Endothelial cell (in vitro differentiated cells): ENCODE measurements around the gene CDK14. TPM values are rescaled to one million over a fixed set of nuclear protein-coding genes. Genes with fewer than 3 reads are reported as not detected.

Source experiments
- DNase-seq: peaks from one replicate; pipeline ENCODE4 v3.0.0; 2021; ENCODE audit warnings: low spot score
- H3K27ac Mint-ChIP-seq: one replicate; pipeline ENCODE4 v1.8.0; 2021; ENCODE audit warnings: mixed read lengths, inconsistent platforms; ENCODE audit not compliant: unreplicated experiment
- H3K27me3 Mint-ChIP-seq: one replicate; pipeline ENCODE4 v1.8.0; 2021; ENCODE audit warnings: mild to moderate bottlenecking, moderate library complexity, mixed read lengths, inconsistent platforms; ENCODE audit not compliant: unreplicated experiment
- H3K36me3 Mint-ChIP-seq: one replicate; pipeline ENCODE4 v1.8.0; 2021; ENCODE audit warnings: mild to moderate bottlenecking, low read depth, mixed read lengths, inconsistent platforms; ENCODE audit not compliant: unreplicated experiment
- H3K4me1 Mint-ChIP-seq: one replicate; pipeline ENCODE4 v1.8.0; 2021; ENCODE audit warnings: mild to moderate bottlenecking, mixed read lengths, inconsistent platforms; ENCODE audit not compliant: unreplicated experiment
- H3K4me3 Mint-ChIP-seq: one replicate; pipeline ENCODE4 v1.8.0; 2021; ENCODE audit warnings: mild to moderate bottlenecking, mixed read lengths, inconsistent platforms; ENCODE audit not compliant: unreplicated experiment
- H3K9me3 Mint-ChIP-seq: one replicate; pipeline ENCODE4 v1.8.0; 2021; ENCODE audit warnings: mixed read lengths, inconsistent platforms; ENCODE audit not compliant: unreplicated experiment
- total RNA-seq: library from RNA; stranded (reverse); fragmentation: NEBNext Ultra II Directional; extraction: Animal tissue kit (Norgen Biotek cat#: 25700); gene quantifications from one replicate; pipeline ENCODE4 v1.2.1, GENCODE V29; 2021; ENCODE audit not compliant: unreplicated experiment
- TF ChIP-seq, protein P1 (sequence below): fragments of 200-600 bp; sonication (generic); IDR thresholded peaks from one replicate; pipeline ENCODE4 v1.5.0; 2021; ENCODE audit warnings: antibody characterized with exemption; ENCODE audit not compliant: unreplicated experiment

CDK14 gene
- total RNA-seq, 1 donor from 2014 or later, result 30.2 TPM

DNA sequence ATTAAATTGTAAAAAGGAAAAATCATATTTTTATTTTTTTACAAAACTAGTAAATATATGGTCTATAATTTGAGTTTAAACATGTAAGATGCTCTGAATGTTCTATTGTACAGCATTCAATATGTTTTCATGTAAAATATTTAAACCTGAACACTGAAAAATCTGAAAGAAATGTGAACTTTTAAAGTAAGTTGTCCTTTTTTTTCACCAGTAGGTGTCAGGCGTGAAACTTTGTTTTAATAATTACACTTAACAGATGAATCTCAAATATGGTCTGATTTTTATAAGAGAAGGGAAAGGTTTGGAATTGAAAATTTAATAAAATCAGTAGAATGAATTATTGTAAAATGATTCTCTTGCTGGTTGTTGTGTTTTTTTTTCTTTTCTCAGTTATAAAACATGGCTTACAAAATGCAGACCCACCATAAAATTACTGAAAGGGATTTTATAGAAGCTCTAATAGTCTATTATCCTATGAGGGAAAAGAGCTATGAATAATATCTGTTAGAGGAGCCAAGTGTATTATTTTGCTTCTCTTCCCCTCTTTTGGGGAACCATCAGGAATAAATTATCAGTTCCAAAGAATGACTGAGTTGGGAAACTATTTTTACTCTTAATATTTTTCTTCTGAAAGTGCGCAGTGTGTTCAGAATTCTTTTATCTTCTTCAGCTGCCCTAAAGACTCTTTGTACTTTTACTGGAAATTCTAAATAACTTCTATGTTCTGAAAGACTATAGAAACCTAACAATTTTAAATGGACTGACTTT is 450.4 kb downstream of the CDK14 start:
- no peak for DNase-seq
- TF ChIP-seq, protein P1, sequence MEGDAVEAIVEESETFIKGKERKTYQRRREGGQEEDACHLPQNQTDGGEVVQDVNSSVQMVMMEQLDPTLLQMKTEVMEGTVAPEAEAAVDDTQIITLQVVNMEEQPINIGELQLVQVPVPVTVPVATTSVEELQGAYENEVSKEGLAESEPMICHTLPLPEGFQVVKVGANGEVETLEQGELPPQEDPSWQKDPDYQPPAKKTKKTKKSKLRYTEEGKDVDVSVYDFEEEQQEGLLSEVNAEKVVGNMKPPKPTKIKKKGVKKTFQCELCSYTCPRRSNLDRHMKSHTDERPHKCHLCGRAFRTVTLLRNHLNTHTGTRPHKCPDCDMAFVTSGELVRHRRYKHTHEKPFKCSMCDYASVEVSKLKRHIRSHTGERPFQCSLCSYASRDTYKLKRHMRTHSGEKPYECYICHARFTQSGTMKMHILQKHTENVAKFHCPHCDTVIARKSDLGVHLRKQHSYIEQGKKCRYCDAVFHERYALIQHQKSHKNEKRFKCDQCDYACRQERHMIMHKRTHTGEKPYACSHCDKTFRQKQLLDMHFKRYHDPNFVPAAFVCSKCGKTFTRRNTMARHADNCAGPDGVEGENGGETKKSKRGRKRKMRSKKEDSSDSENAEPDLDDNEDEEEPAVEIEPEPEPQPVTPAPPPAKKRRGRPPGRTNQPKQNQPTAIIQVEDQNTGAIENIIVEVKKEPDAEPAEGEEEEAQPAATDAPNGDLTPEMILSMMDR, result peak; percentile 59
- no peaks in the 10 kb centered on the region for H3K9me3 Mint-ChIP-seq
- no peak overlapping the region for H3K4me3 Mint-ChIP-seq
- H3K36me3 Mint-ChIP-seq, result no peaks in the 10 kb centered on the region
- H3K4me1 Mint-ChIP-seq, result peaks cover 26% of the 10 kb centered on the region
- H3K27me3 Mint-ChIP-seq, result peaks cover 2% of the 10 kb centered on the region
- no peak overlapping the region for H3K27ac Mint-ChIP-seq

DNA sequence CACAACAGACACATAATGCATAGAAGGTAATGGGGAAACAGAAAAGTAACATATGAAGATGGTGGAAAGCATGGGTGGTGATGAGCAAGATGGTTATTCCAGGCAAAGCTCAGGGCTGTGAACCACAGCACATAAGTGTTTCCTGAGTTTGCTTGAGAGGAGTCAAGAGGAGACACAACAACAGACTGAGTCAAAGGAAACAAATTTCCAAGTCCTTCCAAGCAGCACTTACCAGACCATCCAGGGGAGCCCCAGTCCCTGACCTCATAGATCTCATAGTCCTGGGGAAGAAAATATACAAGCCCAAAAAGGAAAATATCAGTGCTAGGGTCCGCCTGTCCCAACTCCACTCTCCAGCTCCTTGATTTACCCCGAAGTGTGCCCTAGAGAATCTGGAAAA is 451.5 kb downstream of the CDK14 start:
- no peak overlapping the region for H3K27ac Mint-ChIP-seq
- H3K4me1 Mint-ChIP-seq, result peaks cover 25% of the 10 kb centered on the region
- no peaks in the 10 kb centered on the region for H3K9me3 Mint-ChIP-seq
- DNase-seq, result no peak
- no peaks in the 10 kb centered on the region for H3K27me3 Mint-ChIP-seq
- H3K4me3 Mint-ChIP-seq, result no peak overlapping the region
- H3K36me3 Mint-ChIP-seq, result no peaks in the 10 kb centered on the region
- TF ChIP-seq, protein P1, result no peak

DNA sequence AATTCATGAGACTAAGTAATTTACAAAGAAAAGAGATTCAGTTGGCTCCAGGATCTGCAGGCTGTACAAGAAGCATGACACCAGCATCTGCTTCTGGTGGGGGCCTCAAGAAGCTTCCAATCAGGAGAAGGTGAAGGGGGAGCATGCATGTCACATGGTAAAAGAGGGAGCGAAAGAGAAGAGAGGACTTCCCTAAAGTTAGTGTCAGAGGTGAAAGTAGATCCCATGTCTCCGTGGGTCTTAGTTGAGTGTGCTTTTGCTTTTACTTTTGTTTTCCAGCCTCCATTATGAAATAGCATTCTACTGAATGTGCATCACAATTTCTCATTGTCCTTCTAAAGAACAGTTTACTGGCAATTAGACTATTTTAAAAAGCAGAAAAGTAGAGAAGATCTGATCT is 454.6 kb downstream of the CDK14 start:
- Mint-ChIP-seq H3K36me3 (no peaks in the 10 kb centered on the region), H3K27me3 (peaks cover 2% of the 10 kb centered on the region), H3K27ac (no peak overlapping the region)

DNA sequence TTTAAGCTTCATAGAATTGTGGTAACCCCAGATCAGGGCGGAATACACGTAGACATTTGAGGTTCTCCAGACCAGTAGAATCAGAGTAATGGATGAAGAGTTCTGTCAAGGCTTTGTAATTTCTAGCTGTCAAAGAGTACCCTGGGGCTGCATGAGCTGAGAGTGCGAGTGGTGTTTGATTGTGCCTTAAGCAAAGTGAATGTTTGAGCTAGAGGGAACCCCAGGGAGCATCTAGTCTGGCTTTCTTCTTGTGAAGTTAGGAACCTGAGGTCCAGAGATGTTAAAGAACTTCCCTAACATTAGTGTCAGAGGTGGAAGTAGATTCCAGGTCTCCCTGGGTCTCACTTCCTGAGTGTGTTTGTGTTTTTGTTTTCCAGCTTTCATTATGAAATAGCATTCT is 455.8 kb downstream of the CDK14 start:
- H3K9me3 Mint-ChIP-seq, result no peaks in the 10 kb centered on the region
- no peak for DNase-seq
- H3K4me1 Mint-ChIP-seq, result peaks cover 11% of the 10 kb centered on the region
- H3K27ac Mint-ChIP-seq, result no peak overlapping the region
- H3K4me3 Mint-ChIP-seq, result no peak overlapping the region
- TF ChIP-seq, protein P1, result no peak
- no peaks in the 10 kb centered on the region for H3K36me3 Mint-ChIP-seq
- H3K27me3 Mint-ChIP-seq, result peaks cover 2% of the 10 kb centered on the region

More for the DNA sequence above, 454.6 kb downstream of the CDK14 start:
- DNase-seq, result no peak
- no peak overlapping the region for H3K4me3 Mint-ChIP-seq
- TF ChIP-seq, protein P1, result no peak
- no peaks in the 10 kb centered on the region for H3K9me3 Mint-ChIP-seq
- peaks cover 11% of the 10 kb centered on the region for H3K4me1 Mint-ChIP-seq

DNA sequence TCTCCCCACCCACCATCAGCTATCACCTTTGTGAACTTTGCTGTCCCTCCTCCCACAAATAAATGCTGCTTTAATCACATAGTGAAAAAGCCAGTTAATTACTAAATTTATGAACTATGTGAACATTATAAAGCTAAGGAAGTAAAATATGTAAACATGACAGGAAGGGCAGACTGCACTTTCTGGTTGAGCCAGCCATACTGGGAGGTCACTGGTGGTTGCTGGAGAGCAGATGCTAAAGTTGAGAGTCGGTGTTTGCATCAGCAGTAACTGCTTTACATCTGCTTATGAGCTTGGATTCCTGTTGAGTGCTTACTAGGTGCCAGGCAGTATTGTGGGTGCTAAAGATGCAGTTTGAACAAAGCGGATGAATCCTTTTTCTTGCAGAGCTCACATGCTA is 458.3 kb downstream of the CDK14 start:
- DNase-seq, result no peak
- H3K36me3 Mint-ChIP-seq, result no peaks in the 10 kb centered on the region
- TF ChIP-seq, protein P1, result no peak
- no peak overlapping the region for H3K4me3 Mint-ChIP-seq
- no peaks in the 10 kb centered on the region for H3K9me3 Mint-ChIP-seq
- H3K27me3 Mint-ChIP-seq, result peaks cover 2% of the 10 kb centered on the region
- peaks cover 11% of the 10 kb centered on the region for H3K4me1 Mint-ChIP-seq
- no peak overlapping the region for H3K27ac Mint-ChIP-seq
